Superior temporal gyrus (tissue), 1 donor: ENCODE data around the gene C5orf15.

ENCODE experiments used
- DNase-seq: peaks from one replicate; pipeline ENCODE4 v3.0.0-alpha.2; 2016; ENCODE audit errors: extremely low spot score

The C5orf15 gene

GRCh38 chr5:133924221-133924920 is 44.1 kb downstream of the C5orf15 start:
- peak; percentile 56 for DNase-seq

GRCh38 chr5:133921979-133922378 is 46.4 kb downstream of the C5orf15 start:
- no peak for DNase-seq

GRCh38 chr5:133921069-133921468 is 47.4 kb downstream of the C5orf15 start:
- no peak for DNase-seq

GRCh38 chr5:133919148-133920136 is 49.0 kb downstream of the C5orf15 start:
- DNase-seq = no peak

GRCh38 chr5:133918731-133919130 is 49.7 kb downstream of the C5orf15 start:
- no peak for DNase-seq

- DNase-seq = no peak
These were observed 50.1 kb downstream of the C5orf15 start for GRCh38 chr5:133918316-133918715.

GRCh38 chr5:133917785-133918184 is 50.6 kb downstream of the C5orf15 start:
- DNase-seq = no peak

GRCh38 chr5:133916914-133917313 is 51.5 kb downstream of the C5orf15 start:
- no peak for DNase-seq

- DNase-seq = no peak
These were observed 51.9 kb downstream of the C5orf15 start for GRCh38 chr5:133916479-133916878.

GRCh38 chr5:133914434-133914833 is 54.0 kb downstream of the C5orf15 start:
- DNase-seq = no peak

GRCh38 chr5:133913413-133914155 is 54.8 kb downstream of the C5orf15 start:
- no peak for DNase-seq

GRCh38 chr5:133912951-133913350 is 55.5 kb downstream of the C5orf15 start:
- no peak for DNase-seq

- DNase-seq = no peak
These were observed 57.9 kb downstream of the C5orf15 start for GRCh38 chr5:133910571-133910970.

- no peak for DNase-seq
These were observed 58.8 kb downstream of the C5orf15 start for GRCh38 chr5:133909603-133910002.

- no peak for DNase-seq
These were observed 61.4 kb downstream of the C5orf15 start for GRCh38 chr5:133907075-133907474.

GRCh38 chr5:133906303-133906702 is 62.1 kb downstream of the C5orf15 start:
- DNase-seq = no peak
